ENCODE results near the gene IGFBP2. TPM values are rescaled to one million over a fixed set of nuclear protein-coding genes. Genes with fewer than 3 reads are reported as not detected.
A peak's percentile ranks its signal among the peaks of the same experiment; 100 is the strongest.

The IGFBP2 gene
- total RNA-seq, 6 donors from 2014 or later = 16.8 to 82.8 (median 41.9) TPM

GRCh38 chr2:216648105-216648504 lies 14.9 kb downstream of the IGFBP2 start:
- H3K27me3 ChIP-seq = no peaks in the 10 kb centered on the region
- no peaks in the 10 kb centered on the region for H3K36me3 ChIP-seq
- TF ChIP-seq POLR2AphosphoS5 (IDR thresholded peaks at IDR 0.05) (no peak), EP300 (IDR thresholded peaks at IDR 0.05) (no peak), POLR2A (IDR thresholded peaks at IDR 0.05) (no peak)
- TF ChIP-seq, protein P1, sequence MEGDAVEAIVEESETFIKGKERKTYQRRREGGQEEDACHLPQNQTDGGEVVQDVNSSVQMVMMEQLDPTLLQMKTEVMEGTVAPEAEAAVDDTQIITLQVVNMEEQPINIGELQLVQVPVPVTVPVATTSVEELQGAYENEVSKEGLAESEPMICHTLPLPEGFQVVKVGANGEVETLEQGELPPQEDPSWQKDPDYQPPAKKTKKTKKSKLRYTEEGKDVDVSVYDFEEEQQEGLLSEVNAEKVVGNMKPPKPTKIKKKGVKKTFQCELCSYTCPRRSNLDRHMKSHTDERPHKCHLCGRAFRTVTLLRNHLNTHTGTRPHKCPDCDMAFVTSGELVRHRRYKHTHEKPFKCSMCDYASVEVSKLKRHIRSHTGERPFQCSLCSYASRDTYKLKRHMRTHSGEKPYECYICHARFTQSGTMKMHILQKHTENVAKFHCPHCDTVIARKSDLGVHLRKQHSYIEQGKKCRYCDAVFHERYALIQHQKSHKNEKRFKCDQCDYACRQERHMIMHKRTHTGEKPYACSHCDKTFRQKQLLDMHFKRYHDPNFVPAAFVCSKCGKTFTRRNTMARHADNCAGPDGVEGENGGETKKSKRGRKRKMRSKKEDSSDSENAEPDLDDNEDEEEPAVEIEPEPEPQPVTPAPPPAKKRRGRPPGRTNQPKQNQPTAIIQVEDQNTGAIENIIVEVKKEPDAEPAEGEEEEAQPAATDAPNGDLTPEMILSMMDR (IDR thresholded peaks at IDR 0.05) = no peak
- H3K9me3 ChIP-seq = no peaks in the 10 kb centered on the region
- 84 to 87% methylated on average over 3 of the region's 3 CpGs for WGBS, 2 donors
- peaks cover 0 to 12% (median 7%) of the 10 kb centered on the region in 4 donors for H3K4me1 ChIP-seq
- DNase-seq (no peak), ATAC-seq (ENCODE audit: low FRiP score in 2 of 2) (no peak)
- no peak overlapping the region for H3K4me3 ChIP-seq
- H3K27ac ChIP-seq = no peak overlapping the region

GRCh38 chr2:216649574-216649973 lies 16.4 kb downstream of the IGFBP2 start:
- H3K27ac ChIP-seq = no peak overlapping the region
- H3K36me3 ChIP-seq = no peaks in the 10 kb centered on the region
- WGBS, 2 donors = 62 to 64% methylated on average over 5 of the region's 5 CpGs
- peaks cover 0 to 8% (median 3%) of the 10 kb centered on the region in 4 donors for H3K4me1 ChIP-seq
- ATAC-seq (ENCODE audit: low FRiP score in 2 of 2) (no peak), DNase-seq (no peak)
- H3K4me3 ChIP-seq = no peak overlapping the region
- H3K27me3 ChIP-seq = no peaks in the 10 kb centered on the region
- no peak for TF ChIP-seq EP300 (IDR thresholded peaks at IDR 0.05)
- no peak for TF ChIP-seq POLR2AphosphoS5 (IDR thresholded peaks at IDR 0.05)
- TF ChIP-seq, protein P1 (IDR thresholded peaks at IDR 0.05) = no peak
- no peak for TF ChIP-seq POLR2A (IDR thresholded peaks at IDR 0.05)
- H3K9me3 ChIP-seq = no peaks in the 10 kb centered on the region

DNA sequence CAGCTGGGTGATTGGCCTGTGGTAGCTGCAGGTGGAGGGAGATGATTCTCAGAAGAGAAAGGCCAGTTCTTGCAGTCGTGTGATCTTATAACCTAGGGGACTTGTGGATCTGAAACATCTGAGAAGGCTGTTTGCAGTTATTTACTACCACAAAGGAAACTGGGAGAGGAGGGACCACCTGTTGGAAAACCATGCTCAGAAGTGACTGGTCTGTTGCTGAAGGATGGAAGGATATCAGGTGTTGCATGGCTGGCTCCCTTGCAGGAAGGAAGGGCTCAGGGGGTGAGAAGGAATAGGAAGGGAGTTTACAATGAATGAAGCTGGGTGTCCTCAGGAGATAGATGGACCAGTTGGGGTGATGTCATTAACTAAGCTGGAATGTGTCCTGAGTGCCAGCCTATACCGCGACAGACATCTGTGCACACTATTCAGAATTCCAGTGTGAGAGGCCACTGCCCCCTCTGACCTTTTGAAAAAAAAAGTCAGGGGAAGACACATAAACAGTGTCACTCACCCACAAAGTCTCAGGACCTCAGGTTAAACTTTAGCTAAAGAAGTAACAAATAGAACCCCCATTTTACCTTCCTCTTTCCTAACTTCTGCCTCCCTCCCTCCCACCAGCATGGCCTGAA lies 17.5 kb downstream of the IGFBP2 start:
- Histone ChIP-seq H3K4me1 (no peaks in the 10 kb centered on the region), H3K27me3 (no peaks in the 10 kb centered on the region), H3K4me3 (no peak overlapping the region), H3K9me3 (no peaks in the 10 kb centered on the region), H3K36me3 (no peaks in the 10 kb centered on the region), H3K27ac (no peak overlapping the region)
- WGBS, 2 donors = 82 to 89% methylated on average over 3 of the region's 3 CpGs
- DNase-seq (no peak), ATAC-seq (ENCODE audit: low FRiP score in 2 of 2) (peak in 1 of 2 donors; percentile 13)
- TF ChIP-seq EP300 (IDR thresholded peaks at IDR 0.05) = no peak
- no peak for TF ChIP-seq POLR2A (IDR thresholded peaks at IDR 0.05)

GRCh38 chr2:216651351-216651881 lies 18.2 kb downstream of the IGFBP2 start:
- Histone ChIP-seq H3K9me3 (no peaks in the 10 kb centered on the region), H3K4me3 (no peak overlapping the region), H3K4me1 (no peaks in the 10 kb centered on the region), H3K27me3 (no peaks in the 10 kb centered on the region), H3K27ac (no peak overlapping the region), H3K36me3 (no peaks in the 10 kb centered on the region)
- 88 to 89% methylated on average over 6 of the region's 6 CpGs for WGBS, 2 donors
- TF ChIP-seq, protein P1 (IDR thresholded peaks at IDR 0.05) = no peak
- TF ChIP-seq EP300 (IDR thresholded peaks at IDR 0.05) (no peak), POLR2AphosphoS5 (IDR thresholded peaks at IDR 0.05) (no peak), POLR2A (IDR thresholded peaks at IDR 0.05) (no peak)
- ATAC-seq (ENCODE audit: low FRiP score in 2 of 2) = no peak
- DNase-seq = no peak

DNA sequence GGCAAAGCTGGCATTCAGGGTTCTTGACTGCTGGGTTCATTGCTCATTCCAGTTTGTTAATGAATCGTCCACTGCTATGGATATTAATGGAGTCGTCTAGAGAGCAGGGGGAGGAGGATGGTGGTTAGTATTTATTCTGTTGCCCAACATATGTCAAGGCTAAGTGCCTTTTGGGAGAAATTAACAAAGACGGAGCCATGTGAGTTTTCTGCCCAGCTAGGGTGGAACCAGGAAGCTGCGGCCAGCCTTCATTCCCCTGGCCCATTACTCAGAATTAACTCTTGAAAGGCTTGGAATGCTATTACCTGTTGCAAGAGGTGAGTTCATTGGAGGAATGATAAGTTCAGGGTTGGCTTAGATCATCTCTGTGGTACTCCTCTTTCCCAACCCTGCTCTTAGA lies 19.3 kb downstream of the IGFBP2 start:
- H3K4me1 ChIP-seq = no peaks in the 10 kb centered on the region

More for the DNA sequence above, 19.3 kb downstream of the IGFBP2 start:
- 59 to 63% methylated on average over 4 of the region's 4 CpGs for WGBS, 2 donors
- Histone ChIP-seq H3K4me3 (no peak overlapping the region), H3K27ac (no peak overlapping the region), H3K27me3 (no peaks in the 10 kb centered on the region), H3K9me3 (no peaks in the 10 kb centered on the region), H3K36me3 (no peaks in the 10 kb centered on the region)
- TF ChIP-seq EP300 (IDR thresholded peaks at IDR 0.05) (no peak), POLR2A (IDR thresholded peaks at IDR 0.05) (no peak), POLR2AphosphoS5 (IDR thresholded peaks at IDR 0.05) (no peak)
- TF ChIP-seq, protein P1 (IDR thresholded peaks at IDR 0.05) = no peak
- ATAC-seq (ENCODE audit: low FRiP score in 2 of 2) = no peak
- no peak for DNase-seq
